Panc1 (cell line): ENCODE results near the gene NIT1. TPM values are rescaled to one million over a fixed set of nuclear protein-coding genes. Genes with fewer than 3 reads are reported as not detected.

ENCODE experiments used
- ATAC-seq: fragments of 200-7000 bp; cut with Tn5 transposase; 2 replicates; pipeline ENCODE4 v1.9.1; 2020; ENCODE audit warnings: mild to moderate bottlenecking, moderate library complexity
- BruUV-seq: library from RNA; stranded (reverse); fragments of 400-500 nt; replicated peaks from 2 replicates; lab custom pipeline; 2021; lab: Mats Ljungman, UMichigan
- CTCF ChIA-PET: fragments of 300-600 bp; sonication (Branson Sonifier 250); formaldehyde crosslinking; loops from one replicate; lab custom pipeline; 2022; ENCODE audit warnings: antibody characterized with exemption; lab: Charles Lee
- POLR2A ChIA-PET: fragments of 300-600 bp; sonication (Branson Sonifier 250); formaldehyde crosslinking; loops from one replicate; lab custom pipeline; 2022; ENCODE audit warnings: antibody characterized with exemption; lab: Charles Lee
- DNase-seq: peaks from one replicate; pipeline ENCODE4 v3.0.0-alpha.2; 2010; ENCODE audit warnings: low read depth, low spot score
- H3K27ac ChIP-seq: 2 replicates; pipeline ENCODE4 v1.5.1; 2011; ENCODE audit warnings: mild to moderate bottlenecking, low read length, inconsistent platforms
- H3K27me3 ChIP-seq: fragments of 200-500 bp; sonication (Bioruptor generic); 2 replicates; pipeline ENCODE4 v1.6.0; 2014; ENCODE audit warnings: low read length, inconsistent platforms; ENCODE audit not compliant: control insufficient read depth, insufficient read depth
- H3K36me3 ChIP-seq: fragments of 200-500 bp; sonication (Bioruptor generic); 2 replicates; pipeline ENCODE4 v1.5.1; 2014; ENCODE audit warnings: inconsistent platforms, mild to moderate bottlenecking, low read length, moderate library complexity; ENCODE audit not compliant: control insufficient read depth, insufficient read depth
- H3K4me1 ChIP-seq: 2 replicates; pipeline ENCODE4 v1.5.1; 2011; ENCODE audit warnings: inconsistent platforms, mild to moderate bottlenecking, low read length, moderate library complexity; ENCODE audit not compliant: control insufficient read depth, insufficient read depth
- H3K4me3 ChIP-seq, 2 experiments: 2 replicates each; pipeline ENCODE4 v1.5.1; 2011 to 2012; ENCODE audit warnings: low read depth in 2 of 2, low read length in 2 of 2, mild to moderate bottlenecking in 2 of 2, inconsistent platforms in 1 of 2, moderate library complexity in 1 of 2
- H3K9me3 ChIP-seq: fragments of 200-500 bp; sonication (Bioruptor generic); 2 replicates; pipeline ENCODE4 v1.5.1; 2014; ENCODE audit warnings: low read depth, mild to moderate bottlenecking, inconsistent platforms, low read length, moderate library complexity; ENCODE audit not compliant: control insufficient read depth, insufficient read depth
- CTCF ChIP-seq: fragments of 450-650 bp; IDR thresholded peaks from 2 replicates; pipeline ENCODE4 v1.5.1; 2017; ENCODE audit warnings: mild to moderate bottlenecking
- POLR2AphosphoS5 ChIP-seq: IDR thresholded peaks from 2 replicates; pipeline ENCODE4 v1.6.1; 2012; ENCODE audit warnings: mild to moderate bottlenecking, low read depth, low read length, moderate library complexity
- REST ChIP-seq, 2 experiments: IDR thresholded peaks; 2 replicates each; pipeline ENCODE4 v1.6.1; 2011 to 2012; ENCODE audit warnings: low read depth in 2 of 2, control low read depth in 1 of 2, low read length in 1 of 2, mild to moderate bottlenecking in 1 of 2, moderate library complexity in 1 of 2; ENCODE audit not compliant: insufficient read depth in 1 of 2
- SIN3A ChIP-seq: IDR thresholded peaks from 2 replicates; pipeline ENCODE4 v1.6.1; 2012; ENCODE audit warnings: low read depth, mild to moderate bottlenecking, low read length, moderate library complexity, borderline replicate concordance; ENCODE audit not compliant: insufficient read depth
- TCF7L2 ChIP-seq: IDR thresholded peaks from 2 replicates; pipeline ENCODE4 v1.6.1; 2011; ENCODE audit warnings: mild to moderate bottlenecking, low read depth, low read length, inconsistent platforms
- in situ Hi-C: cut with HindIII; loops from 2 replicates; pipeline ENCODE4 v1.10.0; 2016; ENCODE audit warnings: low sequenced_read_pairs, low pct_unique_long_range_greater_than_20kb
- intact Hi-C: fragments of 100-400 bp; cut with micrococcal nuclease; formaldehyde crosslinking; loops from one replicate; pipeline ENCODE4 v1.10.0; 2022; ENCODE audit not compliant: unreplicated experiment
- total RNA-seq: library from RNA; stranded (reverse); gene quantifications from one replicate; pipeline ENCODE4 v1.2.1, GENCODE V29; 2021; ENCODE audit not compliant: unreplicated experiment

Gene NIT1
- total RNA-seq, 1 experiment from 2014 or later = 31.3 TPM

- ChIA-PET POLR2A (no interaction called here), CTCF (no interaction called here)
- H3K4me1 ChIP-seq = peaks cover 23% of the 10 kb centered on the region
- intact Hi-C loops (no loop called here), in situ Hi-C loops (no loop called here)
- DNase-seq (no peak), ATAC-seq (no peak)
- peak overlapping the region; percentile 82 to 90 for H3K4me3 ChIP-seq
- TF ChIP-seq REST (IDR thresholded peaks at IDR 0.05; ENCODE audit: insufficient read depth in 1 of 2, low read depth in 2 of 2, low read length in 1 of 2) (no peak), TCF7L2 (no peak), POLR2AphosphoS5 (no peak), SIN3A (no peak), CTCF (no peak)
- peak overlapping the region; percentile 91 for H3K27ac ChIP-seq
- no peaks in the 10 kb centered on the region for H3K9me3 ChIP-seq
- peaks cover 11% of the 10 kb centered on the region for H3K36me3 ChIP-seq
- BruUV-seq = no TSS peak
- H3K27me3 ChIP-seq = no peaks in the 10 kb centered on the region
These were observed 42.0 kb downstream of the NIT1 start for GRCh38 chr1:161159913-161160243.

GRCh38 chr1:161160671-161161145 is 42.8 kb downstream of the NIT1 start:
- intact Hi-C loops (no loop called here), in situ Hi-C loops (no loop called here)
- no TSS peak for BruUV-seq
- TF ChIP-seq CTCF = no peak
- no peak for TF ChIP-seq SIN3A
- no peak for TF ChIP-seq TCF7L2
- no peak for TF ChIP-seq REST (IDR thresholded peaks at IDR 0.05; ENCODE audit: insufficient read depth in 1 of 2, low read depth in 2 of 2, low read length in 1 of 2)
- TF ChIP-seq POLR2AphosphoS5 = no peak
- Histone ChIP-seq H3K36me3 (peaks cover 11% of the 10 kb centered on the region), H3K4me1 (peaks cover 26% of the 10 kb centered on the region), H3K27me3 (no peaks in the 10 kb centered on the region), H3K4me3 (no peak overlapping the region; a peak in 1 of 4 replicates), H3K9me3 (no peaks in the 10 kb centered on the region), H3K27ac (no peak overlapping the region)
- no peak for ATAC-seq
- ChIA-PET POLR2A (no interaction called here), CTCF (no interaction called here)
- DNase-seq = no peak
